DND-41 (cell line): ENCODE results near the gene C9orf50.

Experiments
- ATAC-seq: fragments of 200-7000 bp; cut with Tn5 transposase; 3 replicates; pipeline ENCODE4 v1.9.1; 2021; ENCODE audit warnings: low read depth; ENCODE audit not compliant: insufficient read depth
- DNase-seq: peaks from one replicate; pipeline ENCODE4 v3.0.0-alpha.2; 2020
- H2AFZ ChIP-seq: 2 replicates; pipeline ENCODE4 v1.6.0; 2012; ENCODE audit warnings: low read depth, low read length
- H3K27ac ChIP-seq: 2 replicates; pipeline ENCODE4 v1.5.1; 2012; ENCODE audit warnings: low read length, inconsistent platforms
- H3K27me3 ChIP-seq: fragments of 200-600 bp; sonication (generic); 2 replicates; pipeline ENCODE4 v1.6.0; 2012; ENCODE audit warnings: low read length, mild to moderate bottlenecking, inconsistent platforms; ENCODE audit not compliant: insufficient read depth, poor library complexity
- H3K36me3 ChIP-seq: 2 replicates; pipeline ENCODE4 v1.5.1; 2012; ENCODE audit warnings: low read length, inconsistent platforms; ENCODE audit not compliant: insufficient read depth
- H3K4me1 ChIP-seq: 2 replicates; pipeline ENCODE4 v1.5.1; 2012; ENCODE audit warnings: mild to moderate bottlenecking, low read length; ENCODE audit not compliant: insufficient read depth
- H3K4me2 ChIP-seq: 2 replicates; pipeline ENCODE4 v1.6.0; 2012; ENCODE audit warnings: mild to moderate bottlenecking, moderate library complexity, low read length, inconsistent platforms; ENCODE audit not compliant: insufficient read depth
- H3K4me3 ChIP-seq, 2 experiments: fragments of 200-600 bp in 1 of 2; shearing (Covaris generic) in 1 of 2; 2 replicates each; pipeline ENCODE4 v1.5.1; 2012 to 2016; ENCODE audit warnings: inconsistent platforms in 2 of 2, low read length in 2 of 2, mild to moderate bottlenecking in 2 of 2, low read depth in 1 of 2, moderate library complexity in 1 of 2
- H3K79me2 ChIP-seq: 2 replicates; pipeline ENCODE4 v1.6.0; 2012; ENCODE audit warnings: low read length, inconsistent platforms; ENCODE audit not compliant: insufficient read depth
- H3K9ac ChIP-seq: 2 replicates; pipeline ENCODE4 v1.6.0; 2012; ENCODE audit warnings: low read depth, mild to moderate bottlenecking, inconsistent platforms, low read length, moderate library complexity
- H3K9me3 ChIP-seq: 2 replicates; pipeline ENCODE4 v1.5.1; 2012; ENCODE audit warnings: low read length, moderate library complexity, mild to moderate bottlenecking, inconsistent platforms; ENCODE audit not compliant: insufficient read depth, severe bottlenecking
- H4K20me1 ChIP-seq: 2 replicates; pipeline ENCODE4 v1.6.0; 2012; ENCODE audit warnings: low read length; ENCODE audit not compliant: insufficient read depth
- EZH2 ChIP-seq: IDR thresholded peaks from 3 replicates; pipeline ENCODE4 v1.6.1; 2012; ENCODE audit warnings: borderline replicate concordance, low read depth, mild to moderate bottlenecking, moderate library complexity, low read length, inconsistent platforms; ENCODE audit not compliant: severe bottlenecking
- TF ChIP-seq, protein P1 (sequence below): IDR thresholded peaks from 2 replicates; pipeline ENCODE4 v1.5.1; 2012; ENCODE audit warnings: borderline replicate concordance, low read length, moderate library complexity, mild to moderate bottlenecking; ENCODE audit not compliant: poor library complexity, severe bottlenecking; ENCODE audit errors: extremely low read depth

Gene C9orf50

DNA sequence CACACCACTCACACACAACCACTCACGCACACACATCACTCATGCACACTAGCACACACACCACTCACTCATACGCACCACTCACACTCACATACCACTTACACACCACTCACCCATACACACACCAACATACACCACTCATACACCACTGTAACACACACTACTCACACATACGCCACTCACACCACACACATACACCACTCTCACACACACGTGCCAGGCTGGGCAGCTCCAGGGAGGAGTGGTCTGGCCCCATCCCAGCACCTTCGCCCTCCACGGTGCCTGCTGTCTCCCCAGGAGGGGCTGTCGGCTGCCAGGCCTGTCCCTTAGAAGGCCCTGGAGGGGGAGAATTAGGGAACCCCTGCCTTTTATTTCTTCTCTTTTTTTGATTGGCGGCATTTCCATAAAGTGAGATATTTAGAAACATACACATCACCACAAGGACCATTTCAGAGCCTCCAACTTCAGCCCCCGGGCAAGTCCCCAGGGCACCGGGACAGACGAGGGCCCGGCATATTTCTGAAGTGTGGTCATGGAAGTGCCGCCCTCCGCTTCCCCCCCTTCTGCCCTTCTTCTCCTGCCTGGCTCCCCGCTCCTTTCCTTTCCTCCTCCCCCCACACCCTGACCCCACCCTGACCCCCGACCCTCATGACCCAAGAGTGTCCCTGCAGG is 27.3 kb upstream of the C9orf50 start:
- no peak overlapping the region for H3K9ac ChIP-seq
- TF ChIP-seq, protein P1, sequence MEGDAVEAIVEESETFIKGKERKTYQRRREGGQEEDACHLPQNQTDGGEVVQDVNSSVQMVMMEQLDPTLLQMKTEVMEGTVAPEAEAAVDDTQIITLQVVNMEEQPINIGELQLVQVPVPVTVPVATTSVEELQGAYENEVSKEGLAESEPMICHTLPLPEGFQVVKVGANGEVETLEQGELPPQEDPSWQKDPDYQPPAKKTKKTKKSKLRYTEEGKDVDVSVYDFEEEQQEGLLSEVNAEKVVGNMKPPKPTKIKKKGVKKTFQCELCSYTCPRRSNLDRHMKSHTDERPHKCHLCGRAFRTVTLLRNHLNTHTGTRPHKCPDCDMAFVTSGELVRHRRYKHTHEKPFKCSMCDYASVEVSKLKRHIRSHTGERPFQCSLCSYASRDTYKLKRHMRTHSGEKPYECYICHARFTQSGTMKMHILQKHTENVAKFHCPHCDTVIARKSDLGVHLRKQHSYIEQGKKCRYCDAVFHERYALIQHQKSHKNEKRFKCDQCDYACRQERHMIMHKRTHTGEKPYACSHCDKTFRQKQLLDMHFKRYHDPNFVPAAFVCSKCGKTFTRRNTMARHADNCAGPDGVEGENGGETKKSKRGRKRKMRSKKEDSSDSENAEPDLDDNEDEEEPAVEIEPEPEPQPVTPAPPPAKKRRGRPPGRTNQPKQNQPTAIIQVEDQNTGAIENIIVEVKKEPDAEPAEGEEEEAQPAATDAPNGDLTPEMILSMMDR: no peak
- TF ChIP-seq EZH2: no peak

DNA sequence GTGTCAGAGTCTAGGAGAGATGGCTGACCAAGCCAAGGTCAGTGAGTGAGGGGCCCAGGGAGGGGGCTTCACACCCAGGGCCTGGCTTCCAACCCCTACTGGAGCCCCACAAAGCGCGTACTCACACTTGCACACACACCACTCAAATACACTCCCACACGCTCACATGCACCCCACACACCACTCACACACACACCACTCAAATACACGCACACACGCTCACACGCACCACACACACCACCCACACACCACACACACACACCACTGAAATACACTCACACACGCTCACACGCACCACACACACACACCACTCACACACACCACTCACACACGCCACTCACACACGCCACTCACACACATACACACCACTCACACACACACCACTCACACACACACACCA is 26.7 kb upstream of the C9orf50 start:
- ATAC-seq: no peak
- no peaks in the 10 kb centered on the region for H3K79me2 ChIP-seq
- no peak overlapping the region for H3K4me2 ChIP-seq
- no peaks in the 10 kb centered on the region for H3K36me3 ChIP-seq
- TF ChIP-seq EZH2: no peak
- TF ChIP-seq, protein P1: no peak
- no peaks in the 10 kb centered on the region for H3K9me3 ChIP-seq
- no peaks in the 10 kb centered on the region for H3K27me3 ChIP-seq
- no peak overlapping the region for H3K27ac ChIP-seq
- H3K4me3 ChIP-seq: no peak overlapping the region
- no peak overlapping the region for H2AFZ ChIP-seq
- no peaks in the 10 kb centered on the region for H4K20me1 ChIP-seq
- no peaks in the 10 kb centered on the region for H3K4me1 ChIP-seq
- DNase-seq: no peak
- H3K9ac ChIP-seq: no peak overlapping the region

More for the DNA sequence above, 27.3 kb upstream of the C9orf50 start:
- Histone ChIP-seq H3K4me2 (no peak overlapping the region), H3K9me3 (no peaks in the 10 kb centered on the region), H3K36me3 (no peaks in the 10 kb centered on the region), H4K20me1 (no peaks in the 10 kb centered on the region), H3K27ac (no peak overlapping the region), H3K27me3 (no peaks in the 10 kb centered on the region), H3K4me1 (no peaks in the 10 kb centered on the region), H3K4me3 (no peak overlapping the region), H2AFZ (no peak overlapping the region), H3K79me2 (no peaks in the 10 kb centered on the region)
- no peak for DNase-seq
- ATAC-seq: no peak

DNA sequence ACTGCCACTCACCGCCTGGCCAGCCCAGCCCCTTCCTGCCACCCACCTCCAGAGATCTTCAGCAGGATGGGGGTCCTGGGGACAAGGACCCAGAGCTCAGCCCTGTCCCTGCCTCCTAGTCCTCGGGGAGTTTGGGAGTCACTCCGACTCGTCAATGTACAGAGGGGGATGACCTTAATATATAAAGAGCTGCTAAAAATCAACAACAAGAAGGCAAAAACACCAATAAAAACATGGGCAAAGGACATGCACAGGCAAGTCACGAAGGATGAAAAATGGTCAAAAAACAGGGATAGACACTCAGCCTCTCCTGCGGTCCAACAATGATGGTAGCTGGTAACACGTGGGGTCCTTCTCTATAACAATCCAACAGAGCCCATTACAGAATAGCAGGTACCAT is 25.8 kb upstream of the C9orf50 start:
- no peak for DNase-seq
- no peak overlapping the region for H3K4me2 ChIP-seq
- H3K4me1 ChIP-seq: peaks cover 6% of the 10 kb centered on the region
- peaks cover 3% of the 10 kb centered on the region for H3K79me2 ChIP-seq
- no peak for ATAC-seq
- no peaks in the 10 kb centered on the region for H3K27me3 ChIP-seq
- no peaks in the 10 kb centered on the region for H3K36me3 ChIP-seq
- H3K4me3 ChIP-seq: no peak overlapping the region
- no peak overlapping the region for H3K27ac ChIP-seq
- H3K9ac ChIP-seq: no peak overlapping the region
- no peaks in the 10 kb centered on the region for H3K9me3 ChIP-seq
- TF ChIP-seq, protein P1: no peak
- TF ChIP-seq EZH2: no peak
- H2AFZ ChIP-seq: no peak overlapping the region
- peaks cover under 1% of the 10 kb centered on the region; the same call in 1 of the 2 replicates for H4K20me1 ChIP-seq
